ENCODE measurements around the gene CCDC7.

DNA sequence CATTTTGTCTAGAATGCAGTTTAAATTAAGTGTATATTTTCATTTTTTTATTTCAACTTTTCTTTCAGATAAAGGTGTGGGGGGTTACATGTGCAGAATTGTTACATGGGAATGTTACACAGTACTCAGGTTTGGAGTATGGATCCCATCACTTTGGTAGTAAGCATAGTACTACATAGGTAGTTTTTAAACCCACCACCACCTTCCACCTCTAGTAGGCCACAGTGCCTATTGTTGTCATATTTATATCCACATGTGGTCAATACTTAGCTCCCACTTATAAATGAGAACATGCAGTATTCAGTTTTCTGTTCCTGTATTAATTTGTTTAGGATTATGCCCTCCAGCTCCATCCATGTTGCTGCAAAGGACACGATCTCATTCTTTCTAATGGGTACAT is 200.6 kb downstream of the CCDC7 start:
- TF ChIP-seq, protein P1, sequence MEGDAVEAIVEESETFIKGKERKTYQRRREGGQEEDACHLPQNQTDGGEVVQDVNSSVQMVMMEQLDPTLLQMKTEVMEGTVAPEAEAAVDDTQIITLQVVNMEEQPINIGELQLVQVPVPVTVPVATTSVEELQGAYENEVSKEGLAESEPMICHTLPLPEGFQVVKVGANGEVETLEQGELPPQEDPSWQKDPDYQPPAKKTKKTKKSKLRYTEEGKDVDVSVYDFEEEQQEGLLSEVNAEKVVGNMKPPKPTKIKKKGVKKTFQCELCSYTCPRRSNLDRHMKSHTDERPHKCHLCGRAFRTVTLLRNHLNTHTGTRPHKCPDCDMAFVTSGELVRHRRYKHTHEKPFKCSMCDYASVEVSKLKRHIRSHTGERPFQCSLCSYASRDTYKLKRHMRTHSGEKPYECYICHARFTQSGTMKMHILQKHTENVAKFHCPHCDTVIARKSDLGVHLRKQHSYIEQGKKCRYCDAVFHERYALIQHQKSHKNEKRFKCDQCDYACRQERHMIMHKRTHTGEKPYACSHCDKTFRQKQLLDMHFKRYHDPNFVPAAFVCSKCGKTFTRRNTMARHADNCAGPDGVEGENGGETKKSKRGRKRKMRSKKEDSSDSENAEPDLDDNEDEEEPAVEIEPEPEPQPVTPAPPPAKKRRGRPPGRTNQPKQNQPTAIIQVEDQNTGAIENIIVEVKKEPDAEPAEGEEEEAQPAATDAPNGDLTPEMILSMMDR (IDR thresholded peaks at IDR 0.05), result no peak
- TF ChIP-seq POLR2A (IDR thresholded peaks at IDR 0.05), result no peak
- no peak for TF ChIP-seq POLR2AphosphoS5 (IDR thresholded peaks at IDR 0.05)
